Heart left ventricle (tissue), 13 donors: ENCODE measurements around the gene ZNF491.

Source experiments
- POLR2A ChIP-seq, 2 donors: fragments of 450-650 bp; IDR thresholded peaks; one replicate each; pipeline ENCODE4 v1.6.1; 2017; ENCODE audit warnings: antibody characterized with exemption in 2 of 2, mild to moderate bottlenecking in 2 of 2, moderate library complexity in 2 of 2
- TF ChIP-seq, protein P1 (sequence below), 12 donors: fragments of 200-600 bp; sonication (generic) in 4 of 12; IDR thresholded peaks; one replicate each; pipeline versions ENCODE4 v1.5.0 to v1.8.0; 2018 to 2022; ENCODE audit warnings: antibody characterized with exemption in 12 of 12, mild to moderate bottlenecking in 5 of 12
- donor health status: ischemic (EF 13 %, LVEDD 7.1; RV severe dilation, severe dysfunction).
- donor health status: DM: no; HTN: yes; CAD: no.
- donor health status: DM: no; HTN: no; CAD: no.
- donor health status: ischemic (EF 25% LVEDD 6.9; RV normal size, moderate dysfunction).
- donor health status: ischemic (EF 25% LVEDD 5.7; RV mildly dilated, moderate dysfunction).
- donor health status: ischemic (EF 35%, LVEDD 5.7; RV mildly dilated, moderate dysfunction).
- donor health status: nonischemic (EF 11% LVEDD 7.7; RV severe dilation, severe dysfunction).
- donor health status: DM: yes; HTN: yes; CAD: no.
- donor health status: PGD.
- donor health status: ischemic (EF 29% LVEDD 5.4; RV normal size, mild dysfunction).
- donor health status: nonischemic (EF 23%, LVEDD 6.1; RV moderate dilation, normal function).

DNA sequence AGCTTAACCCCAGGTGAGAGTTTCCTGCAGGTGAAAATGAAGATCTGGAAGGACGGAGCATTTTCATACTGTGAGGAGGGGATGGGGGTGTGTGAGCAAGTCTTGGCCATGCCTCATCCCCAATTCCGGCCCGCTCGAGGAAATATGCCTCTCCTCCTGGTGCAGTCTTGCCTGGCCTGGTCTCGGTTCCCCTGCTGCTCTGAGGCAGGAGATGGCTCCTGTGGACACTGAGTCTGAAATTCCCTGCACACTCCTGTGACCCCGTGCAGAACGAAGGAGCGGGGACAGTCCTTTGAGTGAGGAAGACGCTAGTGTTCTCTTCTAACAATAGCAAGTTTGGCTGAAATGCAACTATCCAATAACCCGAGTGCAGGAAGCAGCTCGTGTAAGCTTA, 49.9 kb downstream of the ZNF491 start:
- TF ChIP-seq POLR2A (IDR thresholded peaks at IDR 0.05): no peak
- TF ChIP-seq, protein P1, sequence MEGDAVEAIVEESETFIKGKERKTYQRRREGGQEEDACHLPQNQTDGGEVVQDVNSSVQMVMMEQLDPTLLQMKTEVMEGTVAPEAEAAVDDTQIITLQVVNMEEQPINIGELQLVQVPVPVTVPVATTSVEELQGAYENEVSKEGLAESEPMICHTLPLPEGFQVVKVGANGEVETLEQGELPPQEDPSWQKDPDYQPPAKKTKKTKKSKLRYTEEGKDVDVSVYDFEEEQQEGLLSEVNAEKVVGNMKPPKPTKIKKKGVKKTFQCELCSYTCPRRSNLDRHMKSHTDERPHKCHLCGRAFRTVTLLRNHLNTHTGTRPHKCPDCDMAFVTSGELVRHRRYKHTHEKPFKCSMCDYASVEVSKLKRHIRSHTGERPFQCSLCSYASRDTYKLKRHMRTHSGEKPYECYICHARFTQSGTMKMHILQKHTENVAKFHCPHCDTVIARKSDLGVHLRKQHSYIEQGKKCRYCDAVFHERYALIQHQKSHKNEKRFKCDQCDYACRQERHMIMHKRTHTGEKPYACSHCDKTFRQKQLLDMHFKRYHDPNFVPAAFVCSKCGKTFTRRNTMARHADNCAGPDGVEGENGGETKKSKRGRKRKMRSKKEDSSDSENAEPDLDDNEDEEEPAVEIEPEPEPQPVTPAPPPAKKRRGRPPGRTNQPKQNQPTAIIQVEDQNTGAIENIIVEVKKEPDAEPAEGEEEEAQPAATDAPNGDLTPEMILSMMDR (IDR thresholded peaks at IDR 0.05): no peak
